ENCODE results near the gene MACC1.
"Not testable (repeated sequence)": the region's sequence is repeated elsewhere in the genome, so short reads cannot be mapped to it uniquely, and the experiment has no call there.

Gene MACC1

DNA sequence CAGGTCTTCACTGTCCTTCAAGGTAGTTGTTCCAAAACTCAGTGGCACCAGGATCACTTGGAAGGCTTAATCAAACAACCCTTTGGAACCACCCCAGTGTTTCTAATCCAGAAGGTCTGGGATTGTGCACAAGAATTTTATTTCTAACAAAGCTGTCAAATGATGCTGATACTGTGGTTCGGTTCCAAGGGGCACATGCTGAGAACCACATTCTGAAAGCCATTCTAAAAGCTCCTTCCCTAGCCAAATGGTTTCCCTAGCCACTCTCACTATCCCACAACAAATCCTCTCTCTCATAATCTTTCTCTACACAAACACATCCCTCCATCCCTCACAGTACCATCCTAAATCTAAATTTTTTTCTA is 52.1 kb downstream of the MACC1 start:
- no peak for DNase-seq

- DNase-seq = no peak
Observed at GRCh38 chr7:20164425-20165145, 52.6 kb downstream of the MACC1 start.

- DNase-seq = no peak
Observed at GRCh38 chr7:20162665-20163064, 54.5 kb downstream of the MACC1 start.

DNA sequence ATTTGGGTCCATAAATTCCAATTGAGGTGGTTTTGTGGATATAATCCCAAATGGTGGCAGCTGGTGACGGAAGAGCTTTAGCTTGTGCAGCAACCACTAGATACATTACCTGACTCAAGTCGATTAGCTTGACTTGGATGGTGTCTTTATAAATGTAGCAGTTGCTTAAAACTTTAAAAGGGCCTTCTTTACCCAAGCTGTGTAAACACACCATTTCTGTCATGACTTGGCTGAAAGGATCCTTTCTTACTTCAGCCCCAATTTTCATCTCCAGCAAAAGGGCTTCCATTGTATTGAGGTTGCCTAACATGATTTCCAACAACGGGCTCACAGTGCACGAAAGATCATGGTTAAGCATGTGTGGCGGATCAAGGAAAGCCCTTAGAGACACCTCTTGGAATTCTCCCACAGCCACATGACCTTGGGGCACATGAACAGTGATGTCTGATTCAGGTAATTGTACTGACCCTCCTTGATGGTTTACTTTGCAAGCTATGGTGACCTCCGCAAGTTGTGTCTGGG is 57.9 kb downstream of the MACC1 start:
- DNase-seq = no peak

DNA sequence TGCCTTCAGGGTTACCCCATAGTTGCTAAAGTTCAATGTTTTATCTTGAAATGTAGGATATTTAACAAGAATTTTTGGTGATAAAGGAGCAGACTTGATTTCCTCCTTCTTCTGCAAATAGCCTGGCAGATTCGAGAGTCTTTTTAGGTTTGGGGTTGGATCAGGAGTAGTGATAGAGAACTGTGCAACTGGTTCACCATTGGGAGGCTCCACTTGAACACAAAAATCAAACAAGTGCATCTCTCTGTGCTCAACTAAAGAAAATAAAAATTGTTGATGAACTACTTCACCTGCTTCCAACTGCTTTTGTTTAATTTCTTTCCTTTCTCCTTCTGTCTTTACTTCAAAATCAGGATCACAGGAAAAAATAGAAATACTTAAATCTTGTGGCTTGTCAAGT is 58.5 kb downstream of the MACC1 start:
- no peak for DNase-seq

DNA sequence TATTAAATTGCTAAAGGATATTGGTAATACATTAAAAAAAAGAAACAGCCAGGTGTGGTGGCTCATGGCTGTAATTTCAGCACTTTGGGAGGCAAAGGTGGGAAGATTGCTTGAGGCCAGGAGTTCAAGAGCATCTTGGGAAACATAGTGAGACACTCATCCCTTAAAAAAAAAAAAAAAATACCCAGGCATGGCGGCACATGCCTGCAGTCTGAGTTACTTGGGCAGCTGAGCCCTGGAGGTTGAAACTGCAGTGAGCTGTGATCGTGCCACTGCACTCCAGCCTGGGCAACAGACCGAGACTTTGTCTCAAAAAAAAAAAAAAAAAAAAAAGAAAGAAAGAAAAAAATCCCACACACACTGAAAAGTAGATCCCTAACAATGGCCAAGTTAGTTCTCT is 59.7 kb downstream of the MACC1 start:
- DNase-seq = no peak

DNA sequence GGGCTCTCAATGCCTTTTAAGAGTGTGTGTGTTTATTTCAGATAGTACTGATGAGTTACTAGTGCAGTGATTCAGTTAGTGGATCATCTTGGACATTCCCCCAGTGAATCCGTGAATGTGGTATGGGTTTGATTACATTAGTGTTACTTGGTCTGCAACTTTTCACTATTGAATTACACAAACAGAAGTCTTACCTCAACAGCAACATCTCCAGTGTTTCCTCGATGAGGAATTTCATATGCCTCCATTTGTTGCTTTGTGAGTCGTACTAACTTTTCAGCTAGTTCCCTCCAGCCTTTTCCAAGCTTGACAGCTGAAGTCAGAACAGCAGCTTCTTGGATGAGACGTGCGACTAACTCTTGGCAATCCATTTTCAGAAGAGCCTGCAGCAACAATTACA is 63.2 kb downstream of the MACC1 start:
- DNase-seq = no peak

DNA sequence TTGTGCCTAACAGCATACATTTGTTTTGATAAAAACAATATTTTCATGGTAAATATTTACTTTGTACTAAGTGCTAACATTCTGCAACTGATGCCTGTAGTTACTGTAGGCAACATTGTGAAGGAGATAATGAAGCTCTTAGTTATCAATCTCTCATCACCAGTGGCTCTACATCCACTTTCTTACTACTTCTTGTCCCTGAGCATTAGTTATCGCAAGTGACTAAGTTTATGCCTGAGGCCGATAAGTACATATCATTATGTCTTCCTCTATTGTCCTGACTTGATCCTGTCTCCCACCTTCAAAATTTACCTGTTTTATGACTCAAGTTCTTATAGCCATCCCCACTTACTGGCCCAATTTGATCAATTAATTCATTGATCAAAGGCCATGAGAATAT is 63.6 kb downstream of the MACC1 start:
- no peak for DNase-seq

- no peak for DNase-seq
Observed at GRCh38 chr7:20152511-20152910, 64.7 kb downstream of the MACC1 start.

DNA sequence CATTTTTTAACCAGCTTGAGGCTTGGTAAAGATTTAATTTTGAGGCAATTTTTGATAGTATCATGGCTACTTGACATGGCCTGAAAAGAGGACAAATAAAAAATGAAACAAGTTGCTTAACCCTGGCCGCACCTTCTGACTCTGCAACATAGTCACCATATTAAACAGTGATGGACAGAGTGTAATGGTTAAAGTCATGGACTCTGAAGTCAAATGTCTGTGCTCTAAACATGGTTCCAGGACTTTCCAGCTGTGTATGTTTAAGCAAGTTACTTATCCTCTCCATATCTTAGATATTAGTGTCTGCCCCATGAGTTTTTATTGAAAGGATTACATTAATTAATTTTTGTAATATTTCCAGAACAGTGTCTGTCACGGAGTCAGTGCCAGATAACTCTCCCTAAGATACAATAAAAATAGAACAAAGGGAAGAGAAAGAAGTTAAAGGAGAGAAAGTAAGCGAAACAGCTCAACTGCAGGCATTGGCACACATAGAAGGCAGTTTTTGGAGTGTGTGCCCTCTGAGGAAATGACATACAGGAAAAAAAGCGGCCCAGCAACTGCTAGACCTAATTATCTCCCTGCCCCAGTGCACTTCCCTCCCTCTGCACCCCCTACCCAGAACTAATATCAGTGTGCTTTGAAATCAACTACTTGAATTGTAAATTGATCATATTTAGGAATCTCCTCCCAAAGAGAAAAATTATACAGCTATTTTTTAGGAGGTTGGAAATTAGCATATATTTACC is 65.3 kb downstream of the MACC1 start:
- no peak for DNase-seq

GRCh38 chr7:20146451-20146850 is 70.7 kb downstream of the MACC1 start:
- no peak for DNase-seq

- no peak for DNase-seq
Observed at GRCh38 chr7:20144801-20145200, 72.4 kb downstream of the MACC1 start.

DNA sequence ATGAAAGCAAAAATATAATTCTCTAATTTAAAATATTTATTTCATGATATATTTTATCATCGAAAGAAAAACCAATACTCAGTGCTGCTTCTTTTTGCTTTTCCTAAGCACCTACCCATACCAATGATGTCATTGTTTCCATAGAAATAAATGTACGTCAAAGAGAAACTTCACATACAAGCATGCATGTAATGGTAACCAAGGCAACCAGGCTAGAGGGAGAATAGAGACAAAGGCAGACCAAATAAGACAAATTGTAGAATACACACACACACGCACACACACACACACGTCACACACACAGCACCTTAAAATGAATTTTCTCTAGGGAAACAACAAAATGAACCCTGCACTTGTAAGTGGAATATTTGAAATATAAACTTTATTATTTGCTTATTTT is 75.5 kb downstream of the MACC1 start:
- no peak for DNase-seq

GRCh38 chr7:20141002-20141345 is 76.2 kb downstream of the MACC1 start:
- DNase-seq = no peak

DNA sequence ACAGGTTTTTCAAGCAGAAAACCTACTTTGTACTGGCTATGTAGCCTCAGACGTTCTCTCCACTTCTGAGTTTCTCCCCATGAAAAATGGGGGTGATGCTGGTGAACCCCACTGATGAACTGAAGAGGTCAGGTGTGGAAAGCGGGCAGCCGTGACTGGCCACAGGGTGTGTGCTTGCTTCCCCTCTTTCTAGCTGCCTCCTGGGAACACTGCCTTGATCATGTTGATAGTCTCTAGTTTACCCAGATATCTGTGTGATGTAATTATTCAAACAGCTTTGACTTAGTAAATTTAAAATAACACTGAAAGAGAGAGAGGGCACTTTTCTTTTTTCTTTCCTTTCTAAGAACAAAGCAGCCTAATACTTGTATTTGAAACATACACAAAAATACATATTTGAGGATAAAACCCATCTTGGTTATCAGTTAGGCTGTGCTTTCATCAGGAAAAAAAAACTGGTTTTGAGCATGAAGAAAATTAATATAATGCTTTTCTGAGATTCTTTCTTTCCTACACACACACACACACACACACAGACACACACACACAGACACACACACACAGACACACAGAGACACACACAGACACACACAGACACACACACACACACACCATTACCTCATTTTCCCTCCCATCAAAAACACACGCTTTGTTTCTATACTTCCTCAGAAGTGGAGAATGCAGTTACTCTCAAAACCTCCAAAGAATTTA is 76.7 kb downstream of the MACC1 start:
- DNase-seq = no peak

DNA sequence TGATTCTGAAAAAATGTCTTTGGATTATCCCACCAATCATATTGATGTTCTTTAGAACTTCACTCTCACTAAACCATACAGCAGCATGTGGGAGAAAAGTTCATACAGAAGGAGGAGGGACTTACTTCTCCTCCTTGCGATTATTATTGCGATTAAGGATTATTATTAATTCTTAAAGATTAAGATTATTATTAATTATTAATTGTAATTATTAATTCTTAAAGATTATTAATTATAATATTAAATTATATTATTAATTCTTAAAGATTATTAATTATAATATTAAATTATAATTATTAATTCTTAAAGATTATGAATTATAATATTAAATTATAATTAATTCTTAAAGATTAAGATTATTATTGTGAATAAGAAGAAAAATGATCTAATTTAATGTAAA is 80.5 kb downstream of the MACC1 start:
- no peak for DNase-seq

- no peak for DNase-seq
Observed at GRCh38 chr7:20133803-20134202, 83.4 kb downstream of the MACC1 start.

DNA sequence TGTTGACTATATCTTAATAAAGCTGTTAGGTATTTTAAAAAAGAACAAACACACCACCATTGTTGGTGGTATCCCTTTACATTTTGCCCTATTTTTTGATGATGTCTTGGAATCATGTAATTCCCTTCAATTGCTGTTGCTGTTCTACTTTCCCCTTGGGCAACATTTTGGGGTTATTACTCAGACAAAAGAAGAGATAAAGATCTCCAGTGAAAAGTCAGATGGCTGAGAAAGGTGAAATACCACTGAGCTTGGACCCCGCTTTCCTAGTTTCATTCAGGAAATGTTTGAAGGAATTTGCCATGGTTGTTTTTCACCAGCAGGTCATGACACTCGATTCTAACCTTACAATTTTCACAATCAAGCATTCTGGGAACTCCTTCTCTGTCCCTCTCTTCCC is 84.6 kb downstream of the MACC1 start:
- DNase-seq = no peak

DNA sequence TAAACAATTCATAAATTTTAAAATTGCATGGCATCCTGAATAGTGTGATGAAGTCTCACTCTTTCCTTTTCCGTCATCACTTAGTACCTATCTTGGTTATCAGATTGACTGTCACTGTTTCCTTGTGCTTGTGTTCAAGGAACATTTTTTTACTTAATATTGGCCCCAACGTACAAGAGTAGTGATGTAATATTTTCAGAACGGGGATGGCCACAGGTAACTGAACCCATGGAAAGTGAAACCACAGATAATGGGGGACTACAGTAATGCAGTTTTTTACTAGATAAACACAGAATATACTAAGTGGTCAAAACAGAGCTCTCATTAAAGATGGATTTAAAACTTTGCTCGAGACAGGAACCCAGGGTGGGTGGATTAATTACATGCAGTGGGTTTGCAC is 85.4 kb downstream of the MACC1 start:
- no peak for DNase-seq

DNA sequence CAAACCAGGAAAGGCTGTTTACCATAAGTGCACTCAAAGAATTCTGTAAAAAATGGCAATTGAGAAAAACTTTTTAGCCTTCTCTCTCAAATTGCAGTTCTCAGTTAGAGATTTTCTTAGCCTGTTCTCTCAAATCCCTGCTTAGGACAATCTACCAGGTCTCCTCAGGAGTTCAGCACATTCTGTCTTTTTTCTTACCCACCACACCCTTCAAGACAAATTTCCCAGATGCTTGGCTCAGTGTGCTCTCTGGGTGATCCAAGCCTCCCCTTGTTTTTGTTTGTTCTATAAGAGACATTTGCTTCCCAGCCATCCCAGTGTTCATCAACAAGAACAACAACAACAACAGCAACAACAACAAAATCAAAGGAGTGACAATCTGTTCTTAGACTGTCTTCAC is 87.3 kb downstream of the MACC1 start:
- DNase-seq = no peak

DNA sequence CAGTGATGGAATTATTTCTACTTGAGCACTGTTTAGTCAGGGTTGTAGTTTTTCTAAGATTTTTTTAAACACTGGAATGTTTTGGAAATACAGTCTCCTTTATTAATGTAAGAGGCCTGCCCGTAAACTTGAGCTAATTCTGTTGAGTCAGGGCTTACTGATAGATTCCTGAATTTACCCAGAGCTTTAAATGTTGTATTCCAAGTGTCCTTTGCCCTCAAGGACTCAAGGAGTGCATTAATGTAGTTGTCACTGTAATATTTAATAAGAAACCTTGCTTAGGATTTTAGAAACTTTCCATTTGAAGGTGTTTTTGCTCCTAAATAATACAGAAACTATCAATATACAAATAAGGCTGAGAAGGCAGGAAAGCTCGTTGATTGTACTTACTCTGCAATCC is 89.2 kb downstream of the MACC1 start:
- no peak for DNase-seq

DNA sequence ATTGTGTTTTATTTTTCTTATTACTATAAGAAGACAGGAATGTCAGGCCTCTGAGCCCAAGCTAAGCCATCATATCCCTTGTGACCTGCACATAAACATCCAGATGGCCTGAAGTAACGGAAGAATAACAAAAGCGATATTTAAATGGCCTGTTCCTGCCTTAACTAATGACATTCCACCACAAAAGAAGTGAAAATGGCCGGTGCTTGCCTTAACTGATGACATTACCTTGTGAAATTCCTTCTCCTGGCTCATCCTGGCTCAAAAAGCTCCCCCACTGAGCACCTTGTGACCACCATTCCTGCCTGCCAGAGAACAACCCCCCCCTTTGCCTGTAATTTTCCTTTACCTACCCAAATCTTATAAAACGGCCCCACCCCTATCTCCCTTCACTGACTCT is 91.1 kb downstream of the MACC1 start:
- DNase-seq = not testable (repeated sequence)

DNA sequence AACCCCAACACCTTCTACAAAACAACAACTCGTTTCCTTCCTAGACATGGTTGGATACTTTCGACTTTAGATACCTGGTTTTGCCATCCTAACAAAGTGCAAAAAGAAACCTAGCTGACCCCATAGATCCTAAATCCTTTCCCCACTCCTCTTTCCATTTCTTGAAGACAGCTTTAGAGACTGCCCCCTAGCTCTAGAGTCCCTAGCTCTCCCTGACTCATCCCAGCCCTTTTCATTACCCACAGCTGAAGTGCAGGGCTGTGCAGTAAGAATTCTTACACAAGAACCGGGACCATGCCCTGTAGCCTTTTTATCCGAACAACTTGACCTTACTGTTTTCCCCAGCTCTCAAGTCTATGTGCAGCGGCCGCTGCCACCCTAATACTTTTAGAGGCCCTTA is 93.1 kb downstream of the MACC1 start:
- DNase-seq = not testable (repeated sequence)

Measured in activated T-cell treated with anti-CD3 and anti-CD28 coated beads, Interleukin-2, amount 50 U/mL, for 1 hour (primary cell).